ENCODE measurements around the gene LSM5.
A peak's percentile ranks its signal among the peaks of the same experiment; 100 is the strongest.
"Not testable (repeated sequence)": the region's sequence is repeated elsewhere in the genome, so short reads cannot be mapped to it uniquely, and the experiment has no call there.

The LSM5 gene

GRCh38 chr7:32502728-32503127 lies 12.5 kb upstream of the LSM5 start:
- no peak for DNase-seq

GRCh38 chr7:32501522-32501921 lies 11.3 kb upstream of the LSM5 start:
- DNase-seq, result no peak

GRCh38 chr7:32500922-32501341 lies 10.8 kb upstream of the LSM5 start:
- no peak for DNase-seq

GRCh38 chr7:32500216-32500615 lies 10.0 kb upstream of the LSM5 start:
- DNase-seq, result not testable (repeated sequence)

GRCh38 chr7:32499755-32500154 lies 9.6 kb upstream of the LSM5 start:
- not testable (repeated sequence) for DNase-seq

- DNase-seq, result no peak
Observed at GRCh38 chr7:32496052-32496813, 6.1 kb upstream of the LSM5 start.

GRCh38 chr7:32495298-32496051 lies 5.3 kb upstream of the LSM5 start, which contains the start of gene AVL9:
Gene AVL9 (plus strand): TSS chr7:32495489. CDS start chr7:32495710, 221 bp downstream.
- DNase-seq, result peak; percentile 97

- no peak for DNase-seq
Observed at GRCh38 chr7:32494946-32495297, 4.7 kb upstream of the LSM5 start.

GRCh38 chr7:32489788-32490126 lies 423 bp downstream of the LSM5 start:
- DNase-seq, result no peak

- DNase-seq, result no peak
Observed at GRCh38 chr7:32481921-32482320, 8.3 kb downstream of the LSM5 start.

GRCh38 chr7:32481176-32481575 lies 9.0 kb downstream of the LSM5 start:
- DNase-seq, result no peak

- DNase-seq, result peak; percentile 49
Observed at GRCh38 chr7:32479574-32480200, 10.5 kb downstream of the LSM5 start.

GRCh38 chr7:32477649-32477980 lies 12.6 kb downstream of the LSM5 start:
- no peak for DNase-seq

GRCh38 chr7:32476816-32477648 lies 13.1 kb downstream of the LSM5 start:
- DNase-seq, result no peak

- no peak for DNase-seq
Observed at GRCh38 chr7:32474008-32474407, 16.2 kb downstream of the LSM5 start.

- DNase-seq, result no peak
Observed at GRCh38 chr7:32472015-32472414, 18.2 kb downstream of the LSM5 start.

GRCh38 chr7:32470871-32471270 lies 19.3 kb downstream of the LSM5 start:
- DNase-seq, result no peak

GRCh38 chr7:32470004-32470403 lies 20.2 kb downstream of the LSM5 start:
- DNase-seq, result not testable (repeated sequence)

GRCh38 chr7:32464641-32465416 lies 25.4 kb downstream of the LSM5 start:
- not testable (repeated sequence) for DNase-seq

- no peak for DNase-seq
Observed at GRCh38 chr7:32462977-32463376, 27.2 kb downstream of the LSM5 start.

GRCh38 chr7:32462451-32462850 lies 27.7 kb downstream of the LSM5 start:
- no peak for DNase-seq

- no peak for DNase-seq
Observed at GRCh38 chr7:32461484-32461883, 28.7 kb downstream of the LSM5 start.
